IMR-90 (cell line): ENCODE results near the gene MTF2. TPM values are rescaled to one million over a fixed set of nuclear protein-coding genes. Genes with fewer than 3 reads are reported as not detected.

ENCODE experiments used
- ATAC-seq: fragments of 200-7000 bp; cut with Tn5 transposase; 2 replicates; pipeline ENCODE4 v1.9.1; 2020; ENCODE audit warnings: low read depth, mild to moderate bottlenecking, moderate library complexity
- BruUV-seq: library from RNA; stranded (reverse); fragments of 400-500 nt; replicated peaks from 2 replicates; lab custom pipeline; 2021; lab: Mats Ljungman, UMichigan
- CTCF ChIA-PET: fragments of 300-600 bp; formaldehyde crosslinking; extraction: SDS; loops from one replicate; lab custom pipeline; 2021; ENCODE audit warnings: antibody characterized with exemption; lab: Yijun Ruan, JAX
- POLR2A ChIA-PET: fragments of 300-600 bp; sonication (Branson Sonifier 250); formaldehyde crosslinking; loops from one replicate; lab custom pipeline; 2022; ENCODE audit warnings: antibody characterized with exemption; ENCODE audit not compliant: unreplicated experiment; lab: Charles Lee
- DNase-seq: peaks from one replicate; pipeline ENCODE4 v3.0.0; 2013
- H2AFZ ChIP-seq: replicated peaks from 2 replicates; pipeline ENCODE3; 2013; ENCODE audit warnings: low read length, mild to moderate bottlenecking; ENCODE audit not compliant: poor library complexity
- H2AK5ac ChIP-seq: 2 replicates; pipeline ENCODE4 v1.6.1; 2013; ENCODE audit warnings: low read depth, low read length, inconsistent platforms
- H2AK9ac ChIP-seq: replicated peaks from 2 replicates; pipeline ENCODE3; 2013; ENCODE audit warnings: mild to moderate bottlenecking, low read depth, low read length, moderate library complexity; ENCODE audit not compliant: poor library complexity
- H2BK120ac ChIP-seq: 2 replicates; pipeline ENCODE4 v1.6.1; 2013; ENCODE audit warnings: low read depth, low read length, inconsistent platforms
- H2BK15ac ChIP-seq: 3 replicates; pipeline ENCODE4 v1.6.1; 2013; ENCODE audit warnings: low read depth, low read length, inconsistent platforms
- H2BK20ac ChIP-seq: 2 replicates; pipeline ENCODE4 v1.6.1; 2013; ENCODE audit warnings: low read depth, mild to moderate bottlenecking, inconsistent platforms, low read length, moderate library complexity
- H2BK5ac ChIP-seq: 2 replicates; pipeline ENCODE4 v1.6.1; 2013; ENCODE audit warnings: mild to moderate bottlenecking, low read depth, low read length, inconsistent platforms; ENCODE audit not compliant: poor library complexity, severe bottlenecking
- H3K14ac ChIP-seq: replicated peaks from 2 replicates; pipeline ENCODE4 v1.6.1; 2013; ENCODE audit warnings: low read depth, low read length, inconsistent platforms
- H3K18ac ChIP-seq: 2 replicates; pipeline ENCODE4 v1.6.1; 2013; ENCODE audit warnings: low read depth, low read length, control low read depth
- H3K23ac ChIP-seq: 2 replicates; pipeline ENCODE4 v1.6.1; 2013; ENCODE audit warnings: low read depth, low read length, inconsistent platforms
- H3K27ac ChIP-seq: 2 replicates; pipeline ENCODE4 v1.5.1; 2013; ENCODE audit warnings: mild to moderate bottlenecking, control low read depth, low read length; ENCODE audit not compliant: insufficient read depth
- H3K27me3 ChIP-seq: 2 replicates; pipeline ENCODE4 v1.6.1; 2013; ENCODE audit warnings: low read length; ENCODE audit not compliant: control insufficient read depth, insufficient read depth
- H3K36me3 ChIP-seq: 2 replicates; pipeline ENCODE4 v1.6.1; 2013; ENCODE audit warnings: low read length, mixed read lengths; ENCODE audit not compliant: control insufficient read depth, insufficient read depth
- H3K4ac ChIP-seq: 2 replicates; pipeline ENCODE4 v1.6.1; 2013; ENCODE audit warnings: low read depth, low read length, inconsistent platforms
- H3K4me1 ChIP-seq: 2 replicates; pipeline ENCODE4 v1.6.1; 2013; ENCODE audit warnings: low read length, mixed read lengths; ENCODE audit not compliant: control insufficient read depth, insufficient read depth
- H3K4me2 ChIP-seq: 2 replicates; pipeline ENCODE4 v1.6.1; 2013; ENCODE audit warnings: low read depth, mild to moderate bottlenecking, control low read depth, low read length, moderate library complexity
- H3K4me3 ChIP-seq: 2 replicates; pipeline ENCODE4 v1.5.1; 2013; ENCODE audit warnings: low read depth, mild to moderate bottlenecking, control low read depth, low read length, moderate library complexity; ENCODE audit not compliant: insufficient read depth
- H3K56ac ChIP-seq: 2 replicates; pipeline ENCODE4 v1.6.1; 2013; ENCODE audit warnings: low read length, inconsistent platforms; ENCODE audit not compliant: insufficient read depth; ENCODE audit errors: extremely low read depth
- H3K79me1 ChIP-seq, 2 experiments: 2 replicates each; pipeline ENCODE4 v1.6.1; 2013; ENCODE audit warnings: low read length in 2 of 2, inconsistent platforms in 1 of 2, low read depth in 1 of 2
- H3K9ac ChIP-seq: 2 replicates; pipeline ENCODE4 v1.6.1; 2013; ENCODE audit warnings: low read depth, low read length, control low read depth
- H3K9me1 ChIP-seq: 2 replicates; pipeline ENCODE4 v1.6.1; 2013; ENCODE audit warnings: low read length, inconsistent platforms; ENCODE audit not compliant: insufficient read depth
- H3K9me3 ChIP-seq: 2 replicates; pipeline ENCODE4 v1.6.1; 2013; ENCODE audit warnings: low read length; ENCODE audit not compliant: control insufficient read depth, insufficient read depth
- H4K20me1 ChIP-seq: 2 replicates; pipeline ENCODE4 v1.6.1; 2013; ENCODE audit warnings: low read length, inconsistent platforms; ENCODE audit not compliant: insufficient read depth
- H4K5ac ChIP-seq: 2 replicates; pipeline ENCODE4 v1.6.1; 2013; ENCODE audit warnings: mild to moderate bottlenecking, low read depth, low read length, control low read depth
- H4K8ac ChIP-seq, 2 experiments: 2 replicates each; pipeline ENCODE4 v1.6.1; 2013; ENCODE audit warnings: low read depth in 2 of 2, low read length in 2 of 2, control low read depth in 1 of 2, inconsistent platforms in 1 of 2
- H4K91ac ChIP-seq: 2 replicates; pipeline ENCODE4 v1.6.1; 2013; ENCODE audit warnings: low read depth, low read length, inconsistent platforms; ENCODE audit not compliant: insufficient read depth
- BHLHE40 ChIP-seq: fragments of 150-350 bp; IDR thresholded peaks from 2 replicates; pipeline ENCODE4 v1.6.1; 2016; ENCODE audit warnings: mild to moderate bottlenecking, low read depth, low read length
- CEBPB ChIP-seq: IDR thresholded peaks from 2 replicates; pipeline ENCODE4 v1.6.1; 2012; ENCODE audit warnings: low read depth, low read length, improper control_type of control experiment
- CHD1 ChIP-seq: IDR thresholded peaks from 2 replicates; pipeline ENCODE4 v1.6.1; 2012; ENCODE audit warnings: low read depth, low read length, improper control_type of control experiment
- FOS ChIP-seq: fragments of 150-350 bp; IDR thresholded peaks from 2 replicates; pipeline ENCODE4 v1.6.1; 2016; ENCODE audit warnings: low read depth, low read length
- MAFK ChIP-seq: IDR thresholded peaks from 2 replicates; pipeline ENCODE4 v1.6.1; 2012; ENCODE audit warnings: low read depth, low read length, improper control_type of control experiment
- MAZ ChIP-seq: IDR thresholded peaks from 2 replicates; pipeline ENCODE4 v1.6.1; 2012; ENCODE audit warnings: low read depth, mild to moderate bottlenecking, low read length, improper control_type of control experiment, moderate library complexity, borderline replicate concordance
- MXI1 ChIP-seq: IDR thresholded peaks from 2 replicates; pipeline ENCODE4 v1.6.1; 2012; ENCODE audit warnings: low read depth, mild to moderate bottlenecking, low read length, moderate library complexity, borderline replicate concordance
- NFE2L2 ChIP-seq: fragments of 150-350 bp; IDR thresholded peaks from 2 replicates; pipeline ENCODE4 v1.6.1; 2016; ENCODE audit warnings: low read depth, mild to moderate bottlenecking, low read length
- POLR2A ChIP-seq: IDR thresholded peaks from 2 replicates; pipeline ENCODE4 v1.6.1; 2012; ENCODE audit warnings: mild to moderate bottlenecking, low read depth, low read length
- RAD21 ChIP-seq: IDR thresholded peaks from 2 replicates; pipeline ENCODE4 v1.6.1; 2012; ENCODE audit warnings: low read length, improper control_type of control experiment
- RCOR1 ChIP-seq: IDR thresholded peaks from 2 replicates; pipeline ENCODE4 v1.6.1; 2012; ENCODE audit warnings: mild to moderate bottlenecking, low read length, improper control_type of control experiment; ENCODE audit not compliant: insufficient replicate concordance
- RFX5 ChIP-seq: IDR thresholded peaks from 2 replicates; pipeline ENCODE4 v1.8.0; 2012; ENCODE audit warnings: low read depth, mild to moderate bottlenecking, low read length, moderate library complexity
- SMC3 ChIP-seq: fragments of 150-350 bp; IDR thresholded peaks from 2 replicates; pipeline ENCODE4 v1.6.1; 2016; ENCODE audit warnings: low read depth, mild to moderate bottlenecking, antibody characterized with exemption, low read length, moderate library complexity
- WGBS, 2 experiments: methylation state at CpG; one replicate each; pipeline versions ENCODE4 v1.1.5 to v1.1.7; 2013; ENCODE audit warnings: missing lambda C conversion rate in 2 of 2; ENCODE audit not compliant: insufficient read length in 1 of 2; ENCODE audit errors: extremely low coverage in 2 of 2; 5-methylcytosine and 5-hydroxymethylcytosine counted together
- dilution Hi-C: fragments of 300-500 bp; cut with HindIII; formaldehyde crosslinking; loops from one replicate; pipeline ENCODE4 v1.14.3; 2018; ENCODE audit warnings: low sequenced_read_pairs; ENCODE audit not compliant: unreplicated experiment
- in situ Hi-C: fragments of 300-500 bp; cut with MboI; formaldehyde crosslinking; loops from 3 replicates; pipeline ENCODE4 v1.14.3; 2019; ENCODE audit warnings: low sequenced_read_pairs, inconsistent platforms, mixed read lengths
- intact Hi-C: fragments of 100-400 bp; cut with micrococcal nuclease; formaldehyde crosslinking; loops from 2 replicates; pipeline ENCODE4 v1.10.0; 2022
- polyA plus RNA-seq, 3 experiments: library from polyadenylated mRNA; depleted of rRNA; stranded (reverse); fragments of >200 nt; gene quantifications; 2 replicates each; pipeline ENCODE4 v1.2.3, GENCODE V29; 2012; ENCODE audit warnings: low replicate concordance in 1 of 3
- total RNA-seq: library from RNA; depleted of rRNA; stranded (reverse); fragments of >200 nt; gene quantifications from 2 replicates; pipeline ENCODE4 v1.2.3, GENCODE V29; 2012
- TF ChIP-seq, protein P1 (sequence below): fragments of 150-350 bp; IDR thresholded peaks from 2 replicates; pipeline ENCODE4 v1.6.1; 2016; ENCODE audit warnings: low read depth, mild to moderate bottlenecking, low read length, moderate library complexity, borderline replicate concordance
- TF ChIP-seq, protein P2 (sequence below): conservative IDR thresholded peaks from 2 replicates; pipeline ENCODE4 v1.5.1; 2012; ENCODE audit warnings: mild to moderate bottlenecking, low read depth, low read length, improper control_type of control experiment
- TF ChIP-seq, protein P3 (sequence below): fragments of 150-350 bp; IDR thresholded peaks from 2 replicates; pipeline ENCODE4 v1.6.1; 2017; ENCODE audit warnings: mild to moderate bottlenecking, antibody characterized with exemption, low read length, low read depth

The MTF2 gene
- total and polyA plus RNA-seq, 2 of the 4 experiments (the other 2 are of a cell fraction) = 10.6 to 39.8 TPM

DNA sequence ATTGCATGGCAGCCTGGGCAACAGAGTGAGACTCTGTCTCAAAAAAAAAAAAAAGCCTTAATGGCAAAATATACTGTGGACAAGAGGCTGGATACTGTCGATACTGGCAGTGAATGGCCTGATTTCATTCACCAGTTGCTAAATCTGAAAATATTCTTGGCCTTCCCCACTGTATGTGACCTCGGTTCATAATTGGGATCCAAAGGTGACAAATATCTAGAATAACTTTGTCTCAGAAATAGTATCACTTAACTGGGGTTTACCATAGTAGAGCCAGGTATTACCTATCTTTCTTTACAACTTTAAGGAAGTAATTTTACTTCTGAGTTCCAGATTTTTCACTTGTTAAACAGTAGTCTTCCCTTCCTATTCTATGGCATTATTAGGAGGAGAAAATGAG is 8.4 kb downstream of the MTF2 start:
- Histone ChIP-seq H4K20me1 (peaks cover 17% of the 10 kb centered on the region), H3K27ac (no peak overlapping the region), H2BK20ac (no peak overlapping the region), H3K4ac (no peak overlapping the region), H2AK5ac (no peak overlapping the region), H3K27me3 (no peaks in the 10 kb centered on the region), H3K4me3 (no peak overlapping the region), H3K36me3 (peaks cover 3% of the 10 kb centered on the region), H3K4me1 (no peaks in the 10 kb centered on the region), H3K9me1 (peaks cover 3% of the 10 kb centered on the region), H3K79me1 (peaks cover 2 to 39% of the 10 kb centered on the region in 2 experiments), H3K14ac (no peak overlapping the region), H3K9me3 (no peaks in the 10 kb centered on the region), H4K8ac (no peak overlapping the region), H2BK5ac (no peak overlapping the region), H3K56ac (no peak overlapping the region), H4K91ac (no peak overlapping the region), H2AK9ac (no peak overlapping the region), H3K9ac (no peak overlapping the region), H3K18ac (no peak overlapping the region), H2AFZ (no peak overlapping the region), H3K23ac (no peak overlapping the region), H4K5ac (no peak overlapping the region), H2BK15ac (no peak overlapping the region), H2BK120ac (no peak overlapping the region), H3K4me2 (no peak overlapping the region)
- CTCF ChIA-PET = no interaction called here
- POLR2A ChIA-PET = no interaction called here
- no TSS peak for BruUV-seq
- in situ Hi-C loops = no loop called here
- dilution Hi-C loops = no loop called here
- TF ChIP-seq FOS = no peak
- TF ChIP-seq, protein P1, sequence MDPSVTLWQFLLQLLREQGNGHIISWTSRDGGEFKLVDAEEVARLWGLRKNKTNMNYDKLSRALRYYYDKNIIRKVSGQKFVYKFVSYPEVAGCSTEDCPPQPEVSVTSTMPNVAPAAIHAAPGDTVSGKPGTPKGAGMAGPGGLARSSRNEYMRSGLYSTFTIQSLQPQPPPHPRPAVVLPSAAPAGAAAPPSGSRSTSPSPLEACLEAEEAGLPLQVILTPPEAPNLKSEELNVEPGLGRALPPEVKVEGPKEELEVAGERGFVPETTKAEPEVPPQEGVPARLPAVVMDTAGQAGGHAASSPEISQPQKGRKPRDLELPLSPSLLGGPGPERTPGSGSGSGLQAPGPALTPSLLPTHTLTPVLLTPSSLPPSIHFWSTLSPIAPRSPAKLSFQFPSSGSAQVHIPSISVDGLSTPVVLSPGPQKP = no peak
- TF ChIP-seq, protein P2, sequence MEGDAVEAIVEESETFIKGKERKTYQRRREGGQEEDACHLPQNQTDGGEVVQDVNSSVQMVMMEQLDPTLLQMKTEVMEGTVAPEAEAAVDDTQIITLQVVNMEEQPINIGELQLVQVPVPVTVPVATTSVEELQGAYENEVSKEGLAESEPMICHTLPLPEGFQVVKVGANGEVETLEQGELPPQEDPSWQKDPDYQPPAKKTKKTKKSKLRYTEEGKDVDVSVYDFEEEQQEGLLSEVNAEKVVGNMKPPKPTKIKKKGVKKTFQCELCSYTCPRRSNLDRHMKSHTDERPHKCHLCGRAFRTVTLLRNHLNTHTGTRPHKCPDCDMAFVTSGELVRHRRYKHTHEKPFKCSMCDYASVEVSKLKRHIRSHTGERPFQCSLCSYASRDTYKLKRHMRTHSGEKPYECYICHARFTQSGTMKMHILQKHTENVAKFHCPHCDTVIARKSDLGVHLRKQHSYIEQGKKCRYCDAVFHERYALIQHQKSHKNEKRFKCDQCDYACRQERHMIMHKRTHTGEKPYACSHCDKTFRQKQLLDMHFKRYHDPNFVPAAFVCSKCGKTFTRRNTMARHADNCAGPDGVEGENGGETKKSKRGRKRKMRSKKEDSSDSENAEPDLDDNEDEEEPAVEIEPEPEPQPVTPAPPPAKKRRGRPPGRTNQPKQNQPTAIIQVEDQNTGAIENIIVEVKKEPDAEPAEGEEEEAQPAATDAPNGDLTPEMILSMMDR = no peak
- TF ChIP-seq BHLHE40 = no peak
- TF ChIP-seq CEBPB = no peak
- no peak for TF ChIP-seq MAZ
- no peak for TF ChIP-seq SMC3
- TF ChIP-seq, protein P3, sequence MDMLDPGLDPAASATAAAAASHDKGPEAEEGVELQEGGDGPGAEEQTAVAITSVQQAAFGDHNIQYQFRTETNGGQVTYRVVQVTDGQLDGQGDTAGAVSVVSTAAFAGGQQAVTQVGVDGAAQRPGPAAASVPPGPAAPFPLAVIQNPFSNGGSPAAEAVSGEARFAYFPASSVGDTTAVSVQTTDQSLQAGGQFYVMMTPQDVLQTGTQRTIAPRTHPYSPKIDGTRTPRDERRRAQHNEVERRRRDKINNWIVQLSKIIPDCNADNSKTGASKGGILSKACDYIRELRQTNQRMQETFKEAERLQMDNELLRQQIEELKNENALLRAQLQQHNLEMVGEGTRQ = no peak
- no peak for TF ChIP-seq POLR2A
- no peak for TF ChIP-seq NFE2L2
- no peak for TF ChIP-seq MAFK
- TF ChIP-seq RAD21 = no peak
- no peak for TF ChIP-seq RFX5
- no peak for TF ChIP-seq MXI1
- no peak for TF ChIP-seq RCOR1
- no peak for TF ChIP-seq CHD1
- DNase-seq (no peak), ATAC-seq (no peak)
- no CpG with 5 or more reads among the region's 2 CpGs for WGBS, 2 experiments
- intact Hi-C loops = no loop called here
